Activated T-helper 17 cell treated with anti-CD3 and anti-CD28 coated beads, Interleukin-2, amount 50 U/mL, for 72 hours (primary cell): ENCODE data around the gene CDC42EP1. TPM values are rescaled to one million over a fixed set of nuclear protein-coding genes. Genes with fewer than 3 reads are reported as not detected.
"Not testable (repeated sequence)": the region's sequence is repeated elsewhere in the genome, so short reads cannot be mapped to it uniquely, and the experiment has no call there.

Experiments used
- ATAC-seq: fragments of 150-1000 bp; cut with Tn5 transposase; replicated peaks from 2 replicates; pipeline ENCODE4 v1.10.0; 2021; ENCODE audit warnings: mild to moderate bottlenecking, moderate library complexity
- H3K27ac Mint-ChIP-seq: one replicate; pipeline ENCODE4 v1.8.0; 2022; ENCODE audit warnings: mixed read lengths
- H3K27me3 Mint-ChIP-seq: one replicate; pipeline ENCODE4 v1.8.0; 2022; ENCODE audit warnings: mixed read lengths
- H3K36me3 Mint-ChIP-seq: one replicate; pipeline ENCODE4 v1.8.0; 2022; ENCODE audit warnings: low read depth, mild to moderate bottlenecking, mixed read lengths
- H3K4me1 Mint-ChIP-seq: one replicate; pipeline ENCODE4 v1.8.0; 2022; ENCODE audit warnings: mixed read lengths
- H3K4me3 Mint-ChIP-seq: one replicate; pipeline ENCODE4 v1.8.0; 2022; ENCODE audit warnings: mild to moderate bottlenecking, mixed read lengths
- H3K9me3 Mint-ChIP-seq: one replicate; pipeline ENCODE4 v1.8.0; 2022; ENCODE audit warnings: mixed read lengths
- total RNA-seq, 2 donors: library from RNA; stranded (reverse); gene quantifications; one replicate each; pipeline ENCODE4 v1.2.3, GENCODE V29; 2022

CDC42EP1 gene
- total RNA-seq, 2 donors from 2014 or later, result 1.0 to 2.3 TPM

DNA sequence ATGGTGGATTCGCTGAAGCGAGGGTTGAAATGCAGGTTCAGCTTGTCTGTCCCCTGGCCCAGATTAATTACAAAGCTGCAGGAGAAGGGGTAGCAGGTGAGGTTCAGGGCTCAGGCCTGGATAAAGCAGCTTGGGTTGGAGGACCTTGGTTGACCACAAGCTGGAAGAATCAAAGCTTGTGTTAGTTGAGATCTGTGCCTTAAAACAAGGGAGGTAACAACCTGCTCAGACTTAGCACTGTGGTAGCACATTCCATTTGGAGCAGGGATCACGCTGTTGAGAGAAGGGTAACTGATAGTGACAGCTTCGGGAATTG lies 10.3 kb downstream of the CDC42EP1 start:
- H3K4me1 Mint-ChIP-seq, result no peaks in the 10 kb centered on the region
- peaks cover 3% of the 10 kb centered on the region for H3K27me3 Mint-ChIP-seq
- no peak overlapping the region for H3K4me3 Mint-ChIP-seq
- no peak for ATAC-seq
- no peaks in the 10 kb centered on the region for H3K36me3 Mint-ChIP-seq
- H3K9me3 Mint-ChIP-seq, result no peaks in the 10 kb centered on the region
- peak overlapping the region; percentile 50 for H3K27ac Mint-ChIP-seq

DNA sequence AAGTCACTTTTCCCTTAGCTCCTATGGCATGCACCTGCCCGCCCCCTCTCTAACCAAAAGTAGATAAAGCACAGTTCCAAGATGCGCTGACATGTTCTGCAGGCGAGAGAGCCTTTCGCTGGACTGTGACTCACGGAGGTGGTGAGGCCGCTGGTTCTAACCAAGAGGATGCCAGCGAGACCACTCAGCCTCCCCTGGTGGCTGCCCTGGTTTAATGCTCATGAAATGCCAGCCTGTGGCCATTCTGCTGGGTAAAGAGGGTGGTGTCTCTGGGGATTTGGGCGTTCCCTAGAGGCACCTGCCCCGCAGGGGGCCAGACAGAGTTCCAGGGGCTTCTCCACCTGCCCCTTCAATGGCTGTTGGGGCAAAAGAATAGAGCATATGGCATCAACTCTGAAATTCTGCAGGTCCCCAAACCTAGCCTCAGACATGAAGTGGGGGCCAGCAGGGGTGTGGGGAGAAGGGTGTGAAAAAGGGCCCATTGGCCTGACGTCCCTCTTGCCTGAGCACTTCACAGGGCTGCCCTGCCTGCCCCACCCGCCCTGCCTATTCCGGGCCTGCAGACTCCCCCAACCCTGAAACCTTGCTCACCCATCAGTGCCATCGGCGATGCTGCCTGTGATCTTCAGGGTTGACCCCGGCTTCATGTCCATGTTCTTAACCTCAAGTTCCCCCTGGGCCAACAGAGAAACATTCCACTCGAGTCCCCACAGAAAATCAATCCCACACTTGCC lies 11.1 kb downstream of the CDC42EP1 start:
- H3K4me1 Mint-ChIP-seq, result no peaks in the 10 kb centered on the region
- no peaks in the 10 kb centered on the region for H3K27me3 Mint-ChIP-seq
- ATAC-seq, result no peak
- no peaks in the 10 kb centered on the region for H3K9me3 Mint-ChIP-seq
- no peak overlapping the region for H3K4me3 Mint-ChIP-seq
- no peaks in the 10 kb centered on the region for H3K36me3 Mint-ChIP-seq
- no peak overlapping the region for H3K27ac Mint-ChIP-seq

DNA sequence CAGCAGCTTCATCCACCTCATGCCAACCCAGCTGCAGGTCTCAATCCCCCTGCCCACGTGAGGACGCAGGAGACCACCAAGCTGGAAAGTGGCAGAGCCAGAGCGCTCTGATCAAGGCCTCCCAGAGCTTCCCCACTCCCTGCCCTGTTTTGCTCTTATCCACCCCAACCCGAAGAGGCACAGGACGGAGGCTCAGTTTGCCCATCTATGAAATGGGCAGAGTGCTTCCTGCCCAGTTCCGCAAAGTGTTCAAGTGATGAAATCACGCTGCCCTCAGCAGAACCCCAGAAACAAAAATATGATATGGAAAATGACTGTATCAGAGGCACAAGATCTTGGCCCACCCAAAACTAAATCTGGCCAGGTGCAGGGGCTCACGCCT lies 11.7 kb downstream of the CDC42EP1 start:
- H3K4me1 Mint-ChIP-seq, result no peaks in the 10 kb centered on the region
- H3K4me3 Mint-ChIP-seq, result no peak overlapping the region
- ATAC-seq, result no peak
- no peaks in the 10 kb centered on the region for H3K27me3 Mint-ChIP-seq
- H3K36me3 Mint-ChIP-seq, result no peaks in the 10 kb centered on the region
- no peak overlapping the region for H3K27ac Mint-ChIP-seq
- H3K9me3 Mint-ChIP-seq, result no peaks in the 10 kb centered on the region

DNA sequence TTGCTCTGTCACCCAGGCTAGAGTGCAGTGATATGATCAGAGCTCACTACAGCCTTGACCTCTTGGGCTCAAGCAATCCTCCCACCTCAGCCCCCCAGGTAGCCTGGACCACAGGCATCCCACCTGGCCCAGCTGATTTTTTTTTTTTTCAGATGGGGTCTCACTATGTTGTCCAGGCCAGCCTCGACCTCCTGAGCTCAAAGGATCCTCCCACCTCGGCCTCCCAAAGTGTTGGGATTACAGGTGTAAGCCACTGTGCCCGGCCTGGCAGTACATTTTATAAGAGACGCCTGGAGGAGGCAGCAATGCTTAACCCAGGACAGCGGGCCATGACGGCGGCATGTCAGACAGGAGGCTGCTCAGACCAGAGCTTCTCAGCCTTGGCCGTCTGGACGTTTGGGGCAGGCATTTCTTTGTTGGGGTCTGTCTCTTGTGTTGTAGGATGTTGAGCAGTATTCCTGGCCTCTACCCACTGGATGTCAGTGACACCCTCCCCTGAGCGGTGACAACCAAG lies 15.3 kb downstream of the CDC42EP1 start:
- Mint-ChIP-seq H3K27me3 (no peaks in the 10 kb centered on the region), H3K4me1 (no peaks in the 10 kb centered on the region), H3K36me3 (no peaks in the 10 kb centered on the region), H3K9me3 (no peaks in the 10 kb centered on the region), H3K27ac (no peak overlapping the region), H3K4me3 (no peak overlapping the region)
- no peak for ATAC-seq

DNA sequence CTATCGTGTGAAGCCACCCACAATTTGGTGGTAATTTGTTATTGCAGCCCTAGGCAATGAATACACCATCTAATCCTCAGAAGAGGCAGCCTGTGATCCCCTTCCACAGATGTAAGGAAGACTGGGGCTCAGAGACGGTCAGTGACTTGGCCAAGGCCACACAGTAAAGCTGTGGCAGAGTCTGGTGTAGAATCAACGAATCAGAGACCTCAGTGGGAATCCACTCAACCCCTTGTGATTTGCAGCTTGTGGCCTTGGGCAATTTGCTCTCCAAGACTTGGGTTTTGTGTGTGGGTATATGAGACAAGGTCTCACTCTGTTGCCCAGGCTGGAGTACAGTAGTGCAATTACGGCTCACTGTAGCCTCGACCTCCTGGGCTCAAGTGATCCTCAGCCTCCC lies 17.7 kb downstream of the CDC42EP1 start:
- no peaks in the 10 kb centered on the region for H3K4me1 Mint-ChIP-seq
- H3K9me3 Mint-ChIP-seq, result no peaks in the 10 kb centered on the region
- no peak overlapping the region for H3K27ac Mint-ChIP-seq
- no peak overlapping the region for H3K4me3 Mint-ChIP-seq
- H3K27me3 Mint-ChIP-seq, result no peaks in the 10 kb centered on the region
- H3K36me3 Mint-ChIP-seq, result no peaks in the 10 kb centered on the region
- ATAC-seq, result no peak

DNA sequence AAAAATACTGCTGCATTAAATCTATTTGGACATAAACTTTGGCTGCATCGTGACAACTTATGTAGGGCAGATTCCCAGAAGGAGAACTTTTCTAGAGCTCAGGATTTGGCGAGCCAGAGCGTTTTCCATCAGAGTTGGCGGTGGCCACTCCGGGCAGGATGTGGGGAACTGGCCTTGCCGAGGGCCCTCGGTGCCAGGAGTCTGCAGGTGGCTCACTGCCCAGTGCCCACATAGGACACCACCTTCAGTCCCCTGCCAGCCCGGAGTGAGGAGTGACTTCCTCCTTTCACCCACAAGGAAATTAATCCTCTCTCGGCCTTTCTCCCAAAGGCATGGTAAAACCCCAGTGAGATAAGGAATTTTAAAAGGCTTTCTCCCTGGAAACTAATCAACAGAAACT lies 21.2 kb downstream of the CDC42EP1 start:
- Mint-ChIP-seq H3K27me3 (no peaks in the 10 kb centered on the region), H3K9me3 (no peaks in the 10 kb centered on the region), H3K4me1 (no peaks in the 10 kb centered on the region), H3K27ac (no peak overlapping the region), H3K36me3 (no peaks in the 10 kb centered on the region), H3K4me3 (no peak overlapping the region)
- no peak for ATAC-seq

DNA sequence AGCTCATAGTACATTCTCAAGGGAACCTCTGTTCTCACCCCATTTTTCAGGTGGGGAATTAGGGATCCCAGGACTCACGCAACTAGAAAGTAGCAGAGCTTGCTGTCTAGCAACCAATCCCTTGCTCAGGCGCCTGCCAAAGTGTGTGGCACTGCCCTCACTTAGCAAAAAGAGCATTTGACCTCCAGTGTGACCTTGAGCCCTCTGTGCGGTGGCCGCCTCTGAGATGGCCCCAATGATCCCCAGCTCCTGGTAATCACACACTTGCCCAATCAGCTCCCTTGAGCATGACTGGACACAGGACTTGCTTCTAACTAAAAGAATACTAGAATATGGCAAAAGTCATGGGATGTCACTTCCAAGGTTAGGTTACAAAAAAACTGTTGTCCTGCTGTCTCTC lies 22.2 kb downstream of the CDC42EP1 start:
- Mint-ChIP-seq H3K27me3 (no peaks in the 10 kb centered on the region), H3K36me3 (no peaks in the 10 kb centered on the region), H3K27ac (no peak overlapping the region), H3K9me3 (no peaks in the 10 kb centered on the region), H3K4me3 (no peak overlapping the region), H3K4me1 (no peaks in the 10 kb centered on the region)
- ATAC-seq, result no peak

DNA sequence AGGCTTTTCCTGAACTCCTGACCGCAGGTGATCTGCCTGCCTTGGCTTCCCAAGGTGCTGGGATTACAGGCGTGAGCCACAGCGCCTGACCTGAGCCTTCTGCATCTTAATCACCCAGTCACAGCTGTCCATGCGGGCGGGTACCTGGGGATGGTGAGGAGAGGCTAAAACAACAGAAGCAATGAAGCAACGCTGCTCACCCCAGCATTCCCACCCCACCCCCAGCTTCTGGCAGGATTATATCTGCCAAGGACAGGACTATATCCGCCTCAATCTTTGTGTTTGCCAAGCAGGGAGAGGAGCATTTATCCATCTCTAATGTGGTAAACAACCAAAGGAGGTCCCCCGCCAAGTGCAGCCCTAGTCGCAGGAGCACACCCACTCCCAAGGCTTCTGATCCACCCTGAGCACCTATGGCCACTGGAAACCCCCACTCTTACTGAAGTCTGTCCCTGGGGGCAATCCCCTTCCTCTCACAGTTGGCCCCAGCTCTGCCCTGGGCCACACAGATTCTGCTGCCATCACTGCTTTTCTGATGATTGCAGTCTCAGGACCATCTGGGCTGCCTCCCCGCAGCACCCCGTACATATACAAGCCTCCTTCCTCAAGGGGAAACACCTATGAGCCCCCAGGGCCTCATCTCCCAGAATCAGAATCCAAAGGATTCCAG lies 28.4 kb downstream of the CDC42EP1 start:
- Mint-ChIP-seq H3K36me3 (no peaks in the 10 kb centered on the region), H3K27me3 (peaks cover 3% of the 10 kb centered on the region), H3K9me3 (no peaks in the 10 kb centered on the region), H3K4me1 (peaks cover 11% of the 10 kb centered on the region), H3K27ac (peak overlapping the region; percentile 66), H3K4me3 (no peak overlapping the region)
- no peak for ATAC-seq

DNA sequence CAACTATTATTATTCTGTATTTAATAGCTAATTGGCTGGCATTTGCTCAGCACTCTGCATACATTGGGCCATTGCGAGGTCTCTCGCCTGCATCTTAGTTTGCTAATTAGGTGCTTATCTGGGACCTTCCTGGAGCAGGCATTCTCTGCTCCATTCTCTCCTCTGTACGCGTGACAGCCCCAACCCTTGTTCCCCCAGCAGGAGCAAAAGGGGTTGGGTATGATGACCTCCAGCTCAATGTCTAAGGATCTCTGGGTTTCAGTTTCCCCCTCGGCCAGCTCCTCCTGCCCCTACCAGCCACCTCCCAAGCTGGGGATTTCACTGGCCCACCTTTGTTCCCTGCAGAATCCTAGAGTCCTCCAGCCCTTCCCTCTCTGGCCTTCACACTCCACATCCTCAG lies 29.4 kb downstream of the CDC42EP1 start:
- no peaks in the 10 kb centered on the region for H3K9me3 Mint-ChIP-seq
- no peak overlapping the region for H3K27ac Mint-ChIP-seq
- H3K36me3 Mint-ChIP-seq, result no peaks in the 10 kb centered on the region
- H3K4me3 Mint-ChIP-seq, result no peak overlapping the region
- H3K4me1 Mint-ChIP-seq, result peaks cover 11% of the 10 kb centered on the region
- ATAC-seq, result no peak
- peaks cover 3% of the 10 kb centered on the region for H3K27me3 Mint-ChIP-seq

DNA sequence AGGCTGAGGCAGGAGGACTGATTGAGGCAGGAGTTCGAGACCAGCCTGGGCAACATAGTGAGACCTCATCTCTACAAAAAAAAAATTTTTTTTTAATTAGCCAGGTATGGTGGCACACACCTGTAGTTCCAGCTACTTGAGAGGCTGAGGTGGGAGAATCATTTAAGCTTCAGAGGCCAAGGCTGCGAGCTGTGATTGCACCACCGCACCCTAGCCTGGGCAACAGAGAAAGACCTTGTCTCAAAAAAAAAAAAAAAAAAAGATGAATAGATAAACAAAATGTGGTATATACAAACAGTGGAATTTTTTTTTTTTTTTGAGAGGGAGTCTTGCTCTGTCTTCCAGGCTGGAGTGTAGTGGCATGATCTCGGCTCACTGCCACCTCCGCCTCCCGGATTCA lies 30.8 kb downstream of the CDC42EP1 start:
- not testable (repeated sequence) for ATAC-seq, H3K9me3 Mint-ChIP-seq, H3K36me3 Mint-ChIP-seq, H3K27me3 Mint-ChIP-seq, H3K4me3 Mint-ChIP-seq, H3K27ac Mint-ChIP-seq
- H3K4me1 Mint-ChIP-seq, result peaks cover 11% of the 10 kb centered on the region

DNA sequence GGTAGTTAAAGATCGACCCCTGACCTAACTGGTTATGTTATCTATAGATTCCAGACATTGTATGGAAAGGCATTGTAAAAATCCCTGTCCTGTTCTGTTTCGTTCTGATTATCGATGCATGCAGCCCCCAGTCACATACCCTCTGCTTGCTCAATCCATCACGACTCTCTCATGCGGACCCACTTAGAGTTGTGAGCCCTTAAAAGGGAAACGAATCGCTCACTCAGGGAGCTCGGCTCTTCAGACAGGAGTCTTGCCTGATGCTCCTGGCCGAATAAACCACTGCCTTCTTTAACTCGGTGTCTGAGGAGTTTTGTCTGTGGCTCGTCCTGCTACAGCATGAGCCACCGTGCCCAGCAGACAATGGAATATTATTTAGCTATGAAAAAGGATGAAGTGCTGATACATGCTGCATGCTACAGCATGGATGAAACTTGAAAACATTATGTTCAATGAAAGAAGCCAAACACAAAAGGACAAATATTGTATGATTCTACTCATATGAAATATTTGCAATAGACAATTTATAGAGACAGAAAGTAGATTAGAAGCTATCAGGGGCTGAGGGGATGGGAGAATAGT lies 31.6 kb downstream of the CDC42EP1 start:
- peaks cover 11% of the 10 kb centered on the region for H3K4me1 Mint-ChIP-seq
- ATAC-seq, result no peak
- H3K9me3 Mint-ChIP-seq, result no peaks in the 10 kb centered on the region
- peaks cover 3% of the 10 kb centered on the region for H3K27me3 Mint-ChIP-seq
- H3K27ac Mint-ChIP-seq, result peak overlapping the region; percentile 69
- no peaks in the 10 kb centered on the region for H3K36me3 Mint-ChIP-seq
- H3K4me3 Mint-ChIP-seq, result peak overlapping the region; percentile 62

DNA sequence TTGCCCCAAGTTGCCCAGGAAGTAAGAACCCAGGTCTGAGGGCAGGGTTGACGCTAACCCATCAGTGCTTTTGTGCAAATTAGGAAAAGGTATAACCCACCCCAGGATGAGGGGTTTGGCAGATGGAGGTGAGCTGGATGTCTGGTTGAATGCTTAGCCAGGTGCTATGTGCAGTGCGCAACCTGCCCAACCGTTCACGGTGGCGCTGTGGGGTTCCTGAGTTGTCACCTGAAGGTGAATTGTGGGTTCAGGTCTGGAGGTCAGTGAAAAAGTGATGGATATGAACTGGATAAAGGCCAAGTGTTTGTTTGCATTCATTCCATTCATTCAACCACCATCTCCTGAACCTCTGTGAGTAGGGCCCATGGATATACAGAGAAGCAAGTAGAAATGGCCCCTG lies 34.0 kb downstream of the CDC42EP1 start:
- no peak overlapping the region for H3K4me3 Mint-ChIP-seq
- H3K9me3 Mint-ChIP-seq, result no peaks in the 10 kb centered on the region
- no peak overlapping the region for H3K27ac Mint-ChIP-seq
- ATAC-seq, result no peak
- peaks cover 11% of the 10 kb centered on the region for H3K4me1 Mint-ChIP-seq
- no peaks in the 10 kb centered on the region for H3K27me3 Mint-ChIP-seq
- H3K36me3 Mint-ChIP-seq, result no peaks in the 10 kb centered on the region

DNA sequence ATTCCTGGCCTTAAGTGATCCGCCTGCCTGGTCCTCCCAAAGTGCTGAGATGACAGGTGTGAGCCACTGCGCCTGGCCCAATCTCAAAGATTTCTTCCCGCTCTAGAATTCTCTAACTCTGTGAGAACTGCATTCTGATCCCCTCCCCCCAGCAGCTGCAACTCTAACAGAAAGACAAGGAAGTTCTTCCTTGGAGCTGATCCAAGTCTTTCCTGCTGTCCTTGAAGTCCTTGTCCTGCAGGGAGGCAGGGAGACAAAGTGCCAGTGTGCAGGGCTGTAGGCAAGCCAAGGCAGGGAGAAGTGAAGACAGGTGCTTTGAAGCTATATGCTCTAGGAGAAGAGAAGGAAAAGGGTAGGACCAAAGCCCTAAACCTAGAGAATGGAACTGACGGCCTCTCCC lies 38.9 kb downstream of the CDC42EP1 start:
- Mint-ChIP-seq H3K36me3 (no peaks in the 10 kb centered on the region), H3K4me1 (peaks cover 13% of the 10 kb centered on the region), H3K27me3 (no peaks in the 10 kb centered on the region), H3K27ac (no peak overlapping the region), H3K4me3 (no peak overlapping the region), H3K9me3 (no peaks in the 10 kb centered on the region)
- ATAC-seq, result no peak

DNA sequence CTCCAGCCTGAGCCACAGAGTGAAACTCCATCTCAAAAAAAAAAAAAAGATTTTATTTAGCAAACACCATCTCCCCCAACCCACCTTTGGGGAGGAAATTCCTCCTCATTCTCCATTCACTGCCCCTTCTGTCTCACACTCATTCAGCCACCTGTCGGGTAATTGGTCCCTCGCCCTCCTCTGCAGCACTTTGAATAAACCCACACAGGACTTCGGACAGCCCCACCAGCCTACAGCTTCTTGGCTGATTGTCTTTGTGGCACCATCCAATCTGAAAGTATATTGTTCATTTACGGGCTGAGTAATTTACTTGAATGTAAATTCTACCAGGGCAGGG lies 40.9 kb downstream of the CDC42EP1 start:
- ATAC-seq, result no peak
- Mint-ChIP-seq H3K27me3 (no peaks in the 10 kb centered on the region), H3K27ac (peak overlapping the region; percentile 65), H3K9me3 (no peaks in the 10 kb centered on the region), H3K4me3 (peak overlapping the region; percentile 17), H3K4me1 (peaks cover 25% of the 10 kb centered on the region), H3K36me3 (no peaks in the 10 kb centered on the region)
